ENCODE measurements around the gene DYSF.

Gene DYSF

GRCh38 chr2:71696381-71696780, 243.0 kb downstream of the DYSF start:
- in situ Hi-C loops (cut with HindIII; ENCODE audit: low sequenced_read_pairs), result no loop called here

GRCh38 chr2:71697106-71698004, 244.0 kb downstream of the DYSF start:
- in situ Hi-C loops (cut with HindIII; ENCODE audit: low sequenced_read_pairs), result no loop called here

- in situ Hi-C loops (cut with HindIII; ENCODE audit: low sequenced_read_pairs), result no loop called here
Observed at GRCh38 chr2:71699428-71699827, 246.1 kb downstream of the DYSF start.

- in situ Hi-C loops (cut with HindIII; ENCODE audit: low sequenced_read_pairs), result no loop called here
Observed at GRCh38 chr2:71700041-71700657, 246.8 kb downstream of the DYSF start.

- in situ Hi-C loops (cut with HindIII; ENCODE audit: low sequenced_read_pairs), result no loop called here
Observed at GRCh38 chr2:71700658-71701397, 247.5 kb downstream of the DYSF start.

GRCh38 chr2:71702071-71702970, 249.0 kb downstream of the DYSF start:
- in situ Hi-C loops (cut with HindIII; ENCODE audit: low sequenced_read_pairs), result no loop called here

GRCh38 chr2:71702971-71703898, 249.9 kb downstream of the DYSF start:
- in situ Hi-C loops (cut with HindIII; ENCODE audit: low sequenced_read_pairs), result no loop called here

GRCh38 chr2:71704131-71704561, 250.8 kb downstream of the DYSF start:
- in situ Hi-C loops (cut with HindIII; ENCODE audit: low sequenced_read_pairs), result no loop called here

- in situ Hi-C loops (cut with HindIII; ENCODE audit: low sequenced_read_pairs), result no loop called here
Observed at GRCh38 chr2:71704688-71705087, 251.3 kb downstream of the DYSF start.

GRCh38 chr2:71705171-71705960, 252.0 kb downstream of the DYSF start:
- in situ Hi-C loops (cut with HindIII; ENCODE audit: low sequenced_read_pairs), result no loop called here

- in situ Hi-C loops (cut with HindIII; ENCODE audit: low sequenced_read_pairs), result no loop called here
Observed at GRCh38 chr2:71706121-71706520, 252.8 kb downstream of the DYSF start.

- in situ Hi-C loops (cut with HindIII; ENCODE audit: low sequenced_read_pairs), result no loop called here
Observed at GRCh38 chr2:71706836-71707235, 253.5 kb downstream of the DYSF start.

- in situ Hi-C loops (cut with HindIII; ENCODE audit: low sequenced_read_pairs), result no loop called here
Observed at GRCh38 chr2:71710367-71711132, 257.2 kb downstream of the DYSF start.

- in situ Hi-C loops (cut with HindIII; ENCODE audit: low sequenced_read_pairs), result no loop called here
Observed at GRCh38 chr2:71711133-71711855, 257.9 kb downstream of the DYSF start.

- in situ Hi-C loops (cut with HindIII; ENCODE audit: low sequenced_read_pairs), result no loop called here
Observed at GRCh38 chr2:71712158-71712818, 258.9 kb downstream of the DYSF start.

Measured in endothelial cell of hepatic sinusoid (primary cell).